ENCODE results near the gene CREB3L2. TPM values are rescaled to one million over a fixed set of nuclear protein-coding genes. Genes with fewer than 3 reads are reported as not detected.
A peak's percentile ranks its signal among the peaks of the same experiment; 100 is the strongest.

The CREB3L2 gene
- 8.2 TPM for total RNA-seq (2013)
- polyA plus RNA-seq, result 10 to 100 TPM in 2 of 3 donors, 1 to 10 TPM in 1; 6.9 to 12.9 (median 11.9) TPM
- polyA minus RNA-seq, result 6.8 and 8.8 TPM in 2 replicates
- 8.3 to 55.6 (median 20.5) reads per million in 11 experiments for total RNA-seq

GRCh38 chr7:138001529-138002095 is at the start of gene CREB3L2:
TSS of gene CREB3L2 (minus strand) at chr7:138002086. CDS start at chr7:138001705, 381 bp downstream.
- DNase-seq, result peak; percentile 47 to 70 (median 53)
- Mint-ChIP-seq H3K27me3 (ENCODE audit: low read depth in 3 of 3) (no peaks in the 10 kb centered on the region), H3K27ac (peak within 1 kb of the TSS; percentile 92 to 96 (median 96)), H3K9me3 (no peaks in the 10 kb centered on the region), H3K36me3 (peaks cover 6 to 9% of the 10 kb centered on the region in 2 donors), H3K4me1 (peaks cover 46% of the 10 kb centered on the region), H3K4me3 (peak within 1 kb of the TSS; percentile 97)
- Histone ChIP-seq H3K9me3 (replicated peaks in 1 of 2; ENCODE audit: control insufficient read depth in 1 of 2, insufficient read depth in 1 of 2, low read length in 2 of 2) (no peaks in the 10 kb centered on the region), H3K4me3 (replicated peaks in 1 of 3; ENCODE audit: low read depth in 2 of 3, low read length in 3 of 3) (peak within 1 kb of the TSS; percentile 66 to 95 (median 89)), H3K79me2 (ENCODE audit: insufficient read depth, low read length) (peaks cover 47% of the 10 kb centered on the region), H2AFZ (ENCODE audit: insufficient read depth, low read depth, low read length, poor library complexity, severe bottlenecking) (peak within 1 kb of the TSS; percentile 97), H3K4me2 (replicated peaks; ENCODE audit: extremely low read depth, low read length, poor library complexity, severe bottlenecking) (peak within 1 kb of the TSS; percentile 78), H3K9ac (ENCODE audit: insufficient read depth, low read length, poor library complexity, severe bottlenecking) (peak within 1 kb of the TSS; percentile 91), H3K4me1 (ENCODE audit: control insufficient read depth in 1 of 2, insufficient read depth in 2 of 2, low read length in 2 of 2) (peaks cover 21 to 30% of the 10 kb centered on the region in 2 donors), H4K20me1 (ENCODE audit: insufficient read depth, low read length) (no peaks in the 10 kb centered on the region), H3K27ac (ENCODE audit: low read depth in 1 of 2, low read length in 2 of 2) (peak within 1 kb of the TSS; percentile 72 to 95), H3K27me3 (ENCODE audit: control insufficient read depth in 2 of 2, insufficient read depth in 2 of 2, low read length in 2 of 2) (no peaks in the 10 kb centered on the region), H3K36me3 (replicated peaks in 1 of 2; ENCODE audit: control insufficient read depth in 1 of 2, insufficient read depth in 2 of 2, low read length in 2 of 2) (no peaks in the 10 kb centered on the region)
- intact Hi-C loops (cut with micrococcal nuclease), result loop anchor here in 1 of 2 donors (10.0 kb wide), 2 partner anchors 57 to 463 kb away; partner anchors contain the start of gene TRIM24
- TF ChIP-seq, protein P1, sequence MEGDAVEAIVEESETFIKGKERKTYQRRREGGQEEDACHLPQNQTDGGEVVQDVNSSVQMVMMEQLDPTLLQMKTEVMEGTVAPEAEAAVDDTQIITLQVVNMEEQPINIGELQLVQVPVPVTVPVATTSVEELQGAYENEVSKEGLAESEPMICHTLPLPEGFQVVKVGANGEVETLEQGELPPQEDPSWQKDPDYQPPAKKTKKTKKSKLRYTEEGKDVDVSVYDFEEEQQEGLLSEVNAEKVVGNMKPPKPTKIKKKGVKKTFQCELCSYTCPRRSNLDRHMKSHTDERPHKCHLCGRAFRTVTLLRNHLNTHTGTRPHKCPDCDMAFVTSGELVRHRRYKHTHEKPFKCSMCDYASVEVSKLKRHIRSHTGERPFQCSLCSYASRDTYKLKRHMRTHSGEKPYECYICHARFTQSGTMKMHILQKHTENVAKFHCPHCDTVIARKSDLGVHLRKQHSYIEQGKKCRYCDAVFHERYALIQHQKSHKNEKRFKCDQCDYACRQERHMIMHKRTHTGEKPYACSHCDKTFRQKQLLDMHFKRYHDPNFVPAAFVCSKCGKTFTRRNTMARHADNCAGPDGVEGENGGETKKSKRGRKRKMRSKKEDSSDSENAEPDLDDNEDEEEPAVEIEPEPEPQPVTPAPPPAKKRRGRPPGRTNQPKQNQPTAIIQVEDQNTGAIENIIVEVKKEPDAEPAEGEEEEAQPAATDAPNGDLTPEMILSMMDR (IDR thresholded peaks at IDR 0.05), result no peak
- 0% methylated on average over 47 of the region's 47 CpGs for WGBS (ENCODE audit: insufficient coverage)

- no peak overlapping the region for H2AFZ ChIP-seq (ENCODE audit: insufficient read depth, low read depth, low read length, poor library complexity, severe bottlenecking)
- WGBS (ENCODE audit: insufficient coverage), result no CpG with 5 or more reads among the region's 1 CpG
- H3K9ac ChIP-seq (ENCODE audit: insufficient read depth, low read length, poor library complexity, severe bottlenecking), result no peak overlapping the region
- DNase-seq, result no peak
- H3K9me3 ChIP-seq (replicated peaks in 1 of 2; ENCODE audit: control insufficient read depth in 1 of 2, insufficient read depth in 1 of 2, low read length in 2 of 2), result peaks cover 0 to 6% of the 10 kb centered on the region in 2 donors
- no peaks in the 10 kb centered on the region for H3K36me3 ChIP-seq (replicated peaks in 1 of 2; ENCODE audit: control insufficient read depth in 1 of 2, insufficient read depth in 2 of 2, low read length in 2 of 2)
- no peaks in the 10 kb centered on the region for H4K20me1 ChIP-seq (ENCODE audit: insufficient read depth, low read length)
- peaks cover 0 to 3% (median 0%) of the 10 kb centered on the region in 3 donors for H3K27me3 Mint-ChIP-seq (ENCODE audit: low read depth in 3 of 3)
- H3K4me3 Mint-ChIP-seq, result no peak overlapping the region
- H3K27ac Mint-ChIP-seq, result no peak overlapping the region
- H3K4me3 ChIP-seq (replicated peaks in 1 of 3; ENCODE audit: low read depth in 2 of 3, low read length in 3 of 3), result no peak overlapping the region
- H3K9me3 Mint-ChIP-seq, result peaks cover 4 to 17% (median 9%) of the 10 kb centered on the region in 7 donors
- H3K36me3 Mint-ChIP-seq, result no peaks in the 10 kb centered on the region
- H3K27ac ChIP-seq (ENCODE audit: low read depth in 1 of 2, low read length in 2 of 2), result no peak overlapping the region
- H3K4me1 Mint-ChIP-seq, result peaks cover 4% of the 10 kb centered on the region
- H3K4me1 ChIP-seq (ENCODE audit: control insufficient read depth in 1 of 2, insufficient read depth in 2 of 2, low read length in 2 of 2), result no peaks in the 10 kb centered on the region
- no peak overlapping the region for H3K4me2 ChIP-seq (replicated peaks; ENCODE audit: extremely low read depth, low read length, poor library complexity, severe bottlenecking)
- TF ChIP-seq, protein P1 (IDR thresholded peaks at IDR 0.05), result no peak
- intact Hi-C loops (cut with micrococcal nuclease), result no loop called here
- H3K27me3 ChIP-seq (ENCODE audit: control insufficient read depth in 2 of 2, insufficient read depth in 2 of 2, low read length in 2 of 2), result no peaks in the 10 kb centered on the region
- no peaks in the 10 kb centered on the region for H3K79me2 ChIP-seq (ENCODE audit: insufficient read depth, low read length)
Measured at GRCh38 chr7:138049505-138050116, 47.7 kb upstream of the CREB3L2 start.

All from CD14-positive monocyte (primary cell).